ENCODE measurements around the gene PHACTR1.
A peak's percentile ranks its signal among the peaks of the same experiment; 100 is the strongest.
"Not testable (repeated sequence)": the region's sequence is repeated elsewhere in the genome, so short reads cannot be mapped to it uniquely, and the experiment has no call there.

PHACTR1 gene

DNA sequence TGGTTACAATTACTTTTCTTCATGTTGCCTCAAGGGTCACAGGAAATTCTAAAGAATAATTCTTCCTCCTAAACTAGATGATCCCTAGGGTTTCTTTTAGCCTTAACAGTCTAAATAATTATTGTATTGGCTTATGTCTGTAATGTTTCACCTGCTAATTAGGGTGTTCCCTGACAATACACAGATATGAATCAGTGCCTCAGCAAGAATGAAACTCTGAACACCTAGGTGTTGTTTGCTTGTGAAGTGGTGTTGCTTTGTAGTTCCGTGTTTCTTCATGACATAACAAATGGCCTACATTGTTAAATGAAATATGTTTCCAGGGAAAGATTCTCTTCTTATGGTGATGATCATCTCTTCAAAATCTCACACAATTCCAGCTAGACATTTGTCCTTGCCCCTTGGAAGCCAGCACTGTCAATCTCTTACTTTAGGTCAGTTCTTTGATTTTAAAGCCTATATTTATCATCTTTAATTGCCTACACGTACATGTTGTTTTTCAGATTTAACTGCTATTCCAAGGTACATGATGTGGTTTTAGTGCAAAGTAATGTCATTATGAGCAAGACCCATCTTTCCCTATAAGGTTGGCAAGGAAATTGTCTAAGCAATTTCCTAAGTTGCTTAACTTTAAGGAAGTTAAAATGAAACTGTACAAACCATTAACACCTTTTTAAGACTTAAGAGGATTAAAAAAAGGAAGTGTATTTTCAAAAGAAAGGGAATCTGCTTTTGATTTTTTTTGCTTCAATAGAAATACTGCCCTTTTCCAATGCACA lies 499.9 kb downstream of the PHACTR1 start:
- DNase-seq = no peak

DNA sequence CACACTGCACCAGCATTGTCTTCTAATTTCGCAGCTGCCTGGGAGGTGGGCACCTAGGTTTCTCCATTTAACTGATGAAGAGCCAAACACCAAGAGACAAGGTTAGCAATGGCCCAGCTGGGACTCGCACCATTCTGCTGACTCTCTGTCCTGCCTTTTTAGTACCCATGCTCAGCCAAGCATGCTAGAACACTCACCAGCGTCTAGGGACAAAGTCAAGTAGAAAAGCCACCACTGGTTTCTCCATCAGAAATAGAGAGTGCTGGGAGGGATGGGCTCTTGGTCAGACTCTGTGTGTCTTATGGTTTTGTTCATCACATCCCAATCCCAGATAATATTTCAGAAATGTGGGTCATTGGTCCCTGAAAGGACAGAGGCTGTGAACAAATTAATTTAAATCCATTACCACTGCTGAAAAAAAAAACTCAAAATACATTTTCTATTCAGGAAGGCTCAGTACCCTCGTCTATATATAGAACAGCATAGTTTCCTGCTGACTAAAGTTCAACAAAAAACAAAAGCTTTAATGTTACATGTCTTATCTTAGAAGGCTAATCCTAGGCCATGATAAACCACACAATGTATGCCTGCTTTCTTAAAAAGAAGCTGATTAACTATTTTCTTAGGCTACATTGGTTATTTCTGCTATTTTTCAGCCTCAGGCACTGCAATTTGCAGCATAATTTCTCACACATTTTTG lies 500.8 kb downstream of the PHACTR1 start:
- no peak for DNase-seq

GRCh38 chr6:13220266-13220665 lies 503.7 kb downstream of the PHACTR1 start:
- no peak for DNase-seq

GRCh38 chr6:13222048-13222447 lies 505.5 kb downstream of the PHACTR1 start:
- DNase-seq = no peak

GRCh38 chr6:13226071-13226470 lies 509.5 kb downstream of the PHACTR1 start:
- no peak for DNase-seq

GRCh38 chr6:13228264-13229204 lies 512.0 kb downstream of the PHACTR1 start:
- DNase-seq = no peak

DNA sequence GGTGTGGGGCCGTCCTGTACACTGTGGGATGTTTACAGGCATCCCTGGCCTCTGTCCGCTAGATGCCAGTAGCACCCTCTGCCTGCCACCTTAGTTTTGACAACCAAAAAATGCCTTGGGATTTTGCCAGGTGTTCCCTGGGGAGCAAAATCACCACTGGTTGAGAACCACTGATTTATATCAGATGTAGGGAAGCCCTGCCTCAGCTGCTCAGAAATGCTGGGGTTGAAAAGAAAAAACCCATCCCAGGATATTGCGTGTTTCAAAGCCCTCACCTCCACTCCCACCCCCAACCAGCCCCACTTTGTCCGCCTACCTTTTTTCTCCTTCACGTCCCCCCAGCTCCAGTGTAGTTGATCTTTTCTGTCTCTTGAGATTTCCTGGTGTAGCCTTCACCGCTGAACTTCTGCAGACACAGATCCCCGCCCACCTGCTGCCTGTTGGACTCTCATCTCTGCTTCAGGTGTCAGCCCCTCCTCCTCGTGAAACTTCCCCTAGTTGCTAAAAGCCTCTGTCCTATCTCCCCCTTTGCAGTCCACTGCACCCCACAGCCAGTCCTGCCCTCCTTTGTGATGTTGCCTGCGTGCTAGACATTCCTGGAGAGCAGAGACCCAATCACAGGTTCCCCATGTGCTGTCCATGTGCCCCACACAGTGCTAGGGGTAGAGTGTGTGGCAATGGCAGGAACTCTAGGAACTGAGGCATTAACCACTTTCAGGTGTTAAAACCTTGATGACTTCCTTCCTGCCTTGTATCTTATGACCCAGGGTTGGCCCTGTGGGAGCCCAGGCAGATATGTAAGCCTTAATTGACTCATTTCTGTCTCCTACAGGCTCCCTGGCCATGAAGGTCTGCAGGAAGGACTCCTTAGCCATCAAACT lies 512.9 kb downstream of the PHACTR1 start:
- no peak for DNase-seq

DNA sequence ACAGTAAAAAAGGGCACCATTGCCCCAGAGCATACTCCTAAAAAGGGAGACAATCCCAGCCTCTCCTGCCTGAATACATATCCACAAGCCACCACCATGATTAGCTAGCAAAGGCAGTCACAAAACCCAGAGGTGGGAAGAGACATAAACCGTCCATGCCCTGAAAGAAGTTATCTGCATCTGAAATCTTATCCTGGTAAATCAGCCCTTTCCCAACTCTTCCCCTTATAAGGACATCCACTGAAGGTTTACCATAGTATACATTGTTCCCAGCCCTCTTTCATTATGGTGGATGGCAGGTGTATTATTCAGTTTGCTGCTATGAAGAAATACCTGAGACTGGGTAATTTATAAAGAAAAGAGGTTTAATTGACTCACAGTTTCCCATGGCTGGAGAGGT lies 516.5 kb downstream of the PHACTR1 start:
- DNase-seq = no peak

GRCh38 chr6:13234130-13234529 lies 517.6 kb downstream of the PHACTR1 start:
- DNase-seq = no peak

GRCh38 chr6:13235339-13235738 lies 518.8 kb downstream of the PHACTR1 start:
- no peak for DNase-seq

DNA sequence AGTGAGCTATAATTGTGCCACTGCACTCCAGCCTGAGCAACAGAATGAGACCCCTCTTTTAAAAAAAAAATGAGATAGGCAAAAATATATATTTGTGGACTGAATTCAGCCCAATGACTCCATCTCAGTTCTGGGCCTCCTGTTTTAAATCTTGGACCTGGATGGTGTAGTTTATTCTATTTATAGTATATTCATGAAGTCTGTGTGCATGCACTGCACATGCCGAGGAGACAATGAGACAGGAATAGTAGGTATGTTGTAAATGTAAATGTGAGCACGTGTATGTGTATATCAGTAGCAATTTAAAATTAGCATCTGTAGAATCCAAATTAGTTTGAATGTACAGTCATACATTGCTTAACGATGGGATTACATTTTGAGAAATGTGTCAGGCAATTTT lies 520.8 kb downstream of the PHACTR1 start:
- DNase-seq = no peak

DNA sequence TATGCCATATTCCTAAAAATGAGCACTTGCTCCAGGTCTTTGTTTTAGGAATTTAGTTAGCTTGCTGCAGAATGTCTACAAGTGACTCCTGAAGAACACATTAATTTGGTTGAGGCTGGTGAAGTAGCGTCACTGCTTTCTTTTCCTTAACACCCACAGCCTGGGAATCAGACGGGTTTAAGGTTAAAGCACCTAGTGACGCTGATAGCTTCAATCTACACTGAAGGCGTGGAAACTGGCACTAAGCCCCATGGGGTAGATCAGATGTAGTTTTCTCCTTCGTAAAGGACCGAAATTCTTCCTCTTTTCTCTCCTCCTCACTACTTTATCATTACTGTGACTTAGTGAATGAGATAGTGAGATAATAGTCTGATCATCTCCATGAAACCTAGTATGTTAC lies 521.5 kb downstream of the PHACTR1 start:
- DNase-seq = no peak

DNA sequence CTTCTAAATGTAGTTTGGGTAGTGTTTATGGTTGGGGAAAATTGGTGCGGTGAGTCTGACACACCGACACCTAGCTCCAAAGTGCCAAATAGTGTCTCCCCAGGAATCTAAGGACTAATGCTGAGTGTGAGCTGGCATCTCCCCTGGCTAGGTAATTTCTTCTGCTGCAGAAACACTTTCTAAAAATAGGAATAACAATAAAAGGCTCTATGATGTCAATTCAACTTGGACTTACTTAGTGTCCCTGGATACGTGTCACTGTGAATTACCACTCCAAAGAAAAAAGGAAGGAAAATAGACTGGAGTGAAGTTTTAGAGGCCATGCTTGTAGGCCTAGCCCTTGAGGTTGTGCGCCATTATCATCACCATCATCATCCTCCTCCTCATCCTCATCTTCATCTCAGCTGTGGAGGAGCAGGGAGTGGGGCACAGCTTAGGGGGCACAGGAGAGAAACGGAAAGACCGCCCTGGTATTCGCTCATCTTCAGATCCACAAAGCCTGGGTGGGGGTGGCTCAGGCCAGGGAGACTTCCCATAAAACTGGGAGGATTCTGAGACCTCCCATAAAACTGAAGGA lies 522.2 kb downstream of the PHACTR1 start:
- no peak for DNase-seq

GRCh38 chr6:13239530-13240455 lies 523.2 kb downstream of the PHACTR1 start:
- DNase-seq = no peak

- no peak for DNase-seq
Measured at GRCh38 chr6:13241364-13241763, 524.8 kb downstream of the PHACTR1 start.

DNA sequence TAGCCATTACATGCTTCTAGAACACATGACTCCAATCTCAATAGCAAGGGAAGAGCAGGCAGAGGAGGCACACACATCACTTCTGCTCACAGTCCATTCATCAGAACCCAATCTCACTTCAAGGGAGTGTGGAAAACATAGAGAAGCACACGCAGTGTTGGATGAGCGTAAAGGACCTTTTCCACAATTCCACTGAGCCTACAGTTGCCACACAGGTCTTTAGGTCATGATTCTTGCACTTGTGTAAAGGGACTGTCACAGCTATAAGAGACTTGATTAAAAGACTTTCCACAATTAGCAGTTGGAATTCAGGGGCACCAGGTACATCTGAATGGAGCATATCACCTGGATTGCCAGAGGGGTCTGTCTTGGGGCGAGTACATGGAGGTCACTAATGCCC lies 525.6 kb downstream of the PHACTR1 start:
- DNase-seq = no peak

GRCh38 chr6:13242590-13242989 lies 526.0 kb downstream of the PHACTR1 start:
- DNase-seq = no peak

- DNase-seq = no peak
Measured at GRCh38 chr6:13243033-13243432, 526.5 kb downstream of the PHACTR1 start.

GRCh38 chr6:13243745-13244144 lies 527.2 kb downstream of the PHACTR1 start:
- DNase-seq = not testable (repeated sequence)

- DNase-seq = no peak
Measured at GRCh38 chr6:13247627-13248026, 531.1 kb downstream of the PHACTR1 start.

GRCh38 chr6:13248053-13248452 lies 531.5 kb downstream of the PHACTR1 start:
- DNase-seq = peak; percentile 76

All from NCI-H510A treated with DMSO at 0.1 percent for 48 hours (cell line).